Measurements from ENCODE around the gene HADH. TPM values are rescaled to one million over a fixed set of nuclear protein-coding genes. Genes with fewer than 3 reads are reported as not detected.
A peak's percentile ranks its signal among the peaks of the same experiment; 100 is the strongest.

The HADH gene
- total and polyA plus RNA-seq, 8 donors: 14.2 to 112 (median 27.2) TPM

- Histone ChIP-seq H3K27ac (no peak overlapping the region), H3K4me1 (no peaks in the 10 kb centered on the region), H3K4me3 (no peak overlapping the region), H3K27me3 (no peaks in the 10 kb centered on the region), H3K36me3 (peaks cover 0 to 27% (median 0%) of the 10 kb centered on the region in 3 donors), H3K9me3 (no peaks in the 10 kb centered on the region)
- intact Hi-C loops (cut with DNase I): loop anchor here in 1 of 3 donors (10.0 kb wide), 1 partner anchor 536 kb away; no protein-coding TSS in a partner anchor
- no peak for FAIRE-seq
- no peak for ATAC-seq
- no peak for DNase-seq
- 90 to 91% methylated on average over 9 of the region's 9 CpGs for WGBS, 2 donors
- TF ChIP-seq CTCF (IDR thresholded peaks at IDR 0.05): no peak
Observed at GRCh38 chr4:108029016-108029720, 39.5 kb downstream of the HADH start.

- intact Hi-C loops (cut with DNase I): loop anchor here in 2 of 3 donors (10.0 kb wide), 2 partner anchors 535 to 545 kb away; no protein-coding TSS in a partner anchor
- Histone ChIP-seq H3K27ac (no peak overlapping the region), H3K9me3 (no peaks in the 10 kb centered on the region), H3K27me3 (no peaks in the 10 kb centered on the region), H3K4me1 (no peaks in the 10 kb centered on the region), H3K4me3 (no peak overlapping the region), H3K36me3 (peaks cover 0 to 33% (median 2%) of the 10 kb centered on the region in 3 donors)
- 92 to 93% methylated on average over 5 of the region's 5 CpGs for WGBS, 2 donors
- no peak for TF ChIP-seq CTCF (IDR thresholded peaks at IDR 0.05)
- DNase-seq: no peak
- ATAC-seq: peak in 1 of 4 donors; percentile 19
- no peak for FAIRE-seq
Observed at GRCh38 chr4:108029731-108030130, 40.0 kb downstream of the HADH start.

GRCh38 chr4:108030332-108030731 is 40.6 kb downstream of the HADH start:
- intact Hi-C loops (cut with DNase I): loop anchor here in 1 of 3 donors (10.0 kb wide), 1 partner anchor 544 kb away; no protein-coding TSS in a partner anchor
- WGBS, 2 donors: 88 to 92% methylated on average over 2 of the region's 2 CpGs
- H3K27ac ChIP-seq: no peak overlapping the region
- ATAC-seq (peak in 3 of 4 donors; percentile 69 to 80 (median 79)), FAIRE-seq (no peak), DNase-seq (peak in 1 of 6 donors; percentile 14)
- H3K36me3 ChIP-seq: peaks cover 0 to 38% (median 2%) of the 10 kb centered on the region in 3 donors
- H3K4me1 ChIP-seq: no peaks in the 10 kb centered on the region
- H3K27me3 ChIP-seq: no peaks in the 10 kb centered on the region
- TF ChIP-seq CTCF (IDR thresholded peaks at IDR 0.05): no peak
- no peaks in the 10 kb centered on the region for H3K9me3 ChIP-seq
- H3K4me3 ChIP-seq: no peak overlapping the region

GRCh38 chr4:108031427-108032083 is 41.9 kb downstream of the HADH start:
- H3K4me1 ChIP-seq: no peaks in the 10 kb centered on the region
- TF ChIP-seq CTCF (IDR thresholded peaks at IDR 0.05): no peak
- 77 to 81% methylated on average over 4 of the region's 4 CpGs for WGBS, 2 donors
- intact Hi-C loops (cut with DNase I): loop anchor here in 1 of 3 donors (10.0 kb wide), 1 partner anchor 543 kb away; no protein-coding TSS in a partner anchor
- peaks cover 0 to 32% (median 2%) of the 10 kb centered on the region in 3 donors for H3K36me3 ChIP-seq
- H3K27ac ChIP-seq: no peak overlapping the region
- no peaks in the 10 kb centered on the region for H3K27me3 ChIP-seq
- no peak for DNase-seq
- no peak for ATAC-seq
- H3K9me3 ChIP-seq: no peaks in the 10 kb centered on the region
- no peak for FAIRE-seq
- H3K4me3 ChIP-seq: no peak overlapping the region

All from pancreas (tissue), 10 donors.